Erythroblast (primary cell): ENCODE measurements around the gene LEPROT.

Experiments used
- GATA1 ChIP-seq: IDR thresholded peaks from 2 replicates; pipeline ENCODE4 v1.6.1; 2011; ENCODE audit warnings: low read depth, mild to moderate bottlenecking, control low read depth, low read length, moderate library complexity
- POLR2A ChIP-seq: IDR thresholded peaks from 2 replicates; pipeline ENCODE4 v1.6.1; 2011; ENCODE audit warnings: mild to moderate bottlenecking, low read length

DNA sequence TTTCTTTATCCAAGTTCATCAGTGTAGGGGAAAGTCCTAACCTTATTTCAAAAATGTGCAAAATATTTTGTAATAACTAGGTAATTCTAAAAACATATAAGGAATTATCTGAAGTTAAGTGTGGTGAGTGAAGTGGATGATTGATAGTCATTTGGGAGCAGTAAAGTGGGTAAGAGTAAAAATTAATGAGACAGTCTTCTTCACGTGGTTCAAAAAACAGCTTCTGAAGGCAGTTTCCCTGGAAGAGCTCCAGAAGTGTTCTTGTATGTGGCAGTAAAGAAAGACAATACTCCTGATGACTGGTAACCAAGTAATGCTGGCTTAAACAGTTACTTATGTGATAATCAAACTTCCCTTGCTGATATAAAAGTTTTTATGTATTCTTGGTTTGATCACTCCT lies 50.3 kb downstream of the LEPROT start:
- TF ChIP-seq POLR2A (no peak), GATA1 (no peak)
